H9 (cell line): Measurements from ENCODE around the gene ERBIN. TPM values are rescaled to one million over a fixed set of nuclear protein-coding genes. Genes with fewer than 3 reads are reported as not detected.

Experiments used
- DNase-seq: peaks from one replicate; pipeline ENCODE4 v3.0.0-alpha.2; 2017
- H2AFZ ChIP-seq: one replicate; pipeline ENCODE4 v1.6.1; 2013; ENCODE audit warnings: mild to moderate bottlenecking, low read length, control low read depth, moderate library complexity
- H2AK5ac ChIP-seq: 2 replicates; pipeline ENCODE4 v1.6.1; 2013; ENCODE audit warnings: low read length, control low read depth, mixed read lengths; ENCODE audit not compliant: insufficient read length
- H2BK120ac ChIP-seq: one replicate; pipeline ENCODE4 v1.6.1; 2013; ENCODE audit warnings: low read depth, mild to moderate bottlenecking, low read length, control low read depth, inconsistent platforms; ENCODE audit not compliant: poor library complexity, severe bottlenecking
- H2BK12ac ChIP-seq: 2 replicates; pipeline ENCODE4 v1.6.1; 2013; ENCODE audit warnings: low read length, control low read depth, mixed read lengths, low read depth; ENCODE audit not compliant: insufficient read length
- H2BK15ac ChIP-seq: 2 replicates; pipeline ENCODE4 v1.6.1; 2013; ENCODE audit warnings: low read depth, low read length, control low read depth
- H2BK20ac ChIP-seq: one replicate; pipeline ENCODE4 v1.6.1; 2013; ENCODE audit warnings: low read depth, mild to moderate bottlenecking, low read length, control low read depth, inconsistent platforms; ENCODE audit not compliant: poor library complexity, severe bottlenecking
- H2BK5ac ChIP-seq: 2 replicates; pipeline ENCODE4 v1.6.1; 2013; ENCODE audit warnings: low read length, control low read depth, mixed read lengths; ENCODE audit not compliant: insufficient read length
- H3K14ac ChIP-seq: 2 replicates; pipeline ENCODE4 v1.6.1; 2013; ENCODE audit warnings: low read length, control low read depth; ENCODE audit not compliant: insufficient read depth
- H3K18ac ChIP-seq: 2 replicates; pipeline ENCODE4 v1.6.1; 2013; ENCODE audit warnings: low read depth, mild to moderate bottlenecking, mixed read lengths, low read length, control low read depth; ENCODE audit not compliant: insufficient read length
- H3K23ac ChIP-seq: 2 replicates; pipeline ENCODE4 v1.6.1; 2013; ENCODE audit warnings: low read length, control low read depth, mixed read lengths, low read depth; ENCODE audit not compliant: insufficient read length
- H3K23me2 ChIP-seq: 2 replicates; pipeline ENCODE4 v1.6.1; 2013; ENCODE audit warnings: low read depth, mild to moderate bottlenecking, mixed read lengths, low read length, control low read depth; ENCODE audit not compliant: insufficient read length, poor library complexity, severe bottlenecking
- H3K27ac ChIP-seq: 2 replicates; pipeline ENCODE4 v1.5.1; 2013; ENCODE audit warnings: low read length, control low read depth, mixed read lengths, low read depth; ENCODE audit not compliant: insufficient read length
- H3K27me3 ChIP-seq: 2 replicates; pipeline ENCODE4 v1.6.1; 2013; ENCODE audit warnings: low read length, control low read depth, inconsistent platforms; ENCODE audit not compliant: insufficient read depth
- H3K4ac ChIP-seq: 2 replicates; pipeline ENCODE4 v1.6.1; 2013; ENCODE audit warnings: low read depth, mild to moderate bottlenecking, control low read depth, inconsistent platforms, low read length, moderate library complexity
- H3K4me1 ChIP-seq: 2 replicates; pipeline ENCODE4 v1.6.1; 2013; ENCODE audit warnings: low read length, control low read depth, inconsistent platforms; ENCODE audit not compliant: insufficient read depth
- H3K4me2 ChIP-seq: 2 replicates; pipeline ENCODE4 v1.6.1; 2013; ENCODE audit warnings: low read length, control low read depth, mixed read lengths; ENCODE audit not compliant: insufficient read length, insufficient read depth
- H3K56ac ChIP-seq: 2 replicates; pipeline ENCODE4 v1.6.1; 2013; ENCODE audit warnings: low read depth, mild to moderate bottlenecking, mixed read lengths, low read length, control low read depth; ENCODE audit not compliant: insufficient read length
- H3K79me1 ChIP-seq: 2 replicates; pipeline ENCODE4 v1.6.1; 2013; ENCODE audit warnings: low read depth, mild to moderate bottlenecking, moderate library complexity, low read length, control low read depth, inconsistent platforms; ENCODE audit not compliant: insufficient read depth, poor library complexity, severe bottlenecking
- H3K79me2 ChIP-seq: 2 replicates; pipeline ENCODE4 v1.6.1; 2013; ENCODE audit warnings: low read length, control low read depth, inconsistent platforms; ENCODE audit not compliant: insufficient read depth
- H3K9ac ChIP-seq: 2 replicates; pipeline ENCODE4 v1.6.1; 2013; ENCODE audit warnings: low read length, control low read depth, mixed read lengths; ENCODE audit not compliant: insufficient read length; ENCODE audit errors: extremely low read depth
- H3K9me3 ChIP-seq: one replicate; pipeline ENCODE4 v1.6.1; 2013; ENCODE audit warnings: low read depth, low read length, inconsistent platforms; ENCODE audit not compliant: control insufficient read depth
- H3T11ph ChIP-seq: one replicate; pipeline ENCODE4 v1.6.1; 2013; ENCODE audit warnings: mild to moderate bottlenecking, low read length, control low read depth, inconsistent platforms
- H4K20me1 ChIP-seq: one replicate; pipeline ENCODE4 v1.6.1; 2013; ENCODE audit not compliant: control insufficient read depth, insufficient read length, insufficient read depth
- H4K5ac ChIP-seq: 2 replicates; pipeline ENCODE4 v1.6.1; 2013; ENCODE audit warnings: low read depth, mild to moderate bottlenecking, mixed read lengths, low read length, control low read depth; ENCODE audit not compliant: insufficient read length
- H4K8ac ChIP-seq: replicated peaks from 2 replicates; pipeline ENCODE4 v1.6.1; 2013; ENCODE audit warnings: low read length, control low read depth, mixed read lengths, low read depth; ENCODE audit not compliant: insufficient read length
- H4K91ac ChIP-seq: 2 replicates; pipeline ENCODE4 v1.6.1; 2013; ENCODE audit warnings: low read depth, mild to moderate bottlenecking, moderate library complexity, mixed read lengths, low read length, control low read depth; ENCODE audit not compliant: insufficient read length
- H3K27ac Mint-ChIP-seq, 3 experiments: 2 replicates in 2 of 3; 3 replicates in 1 of 3; pipeline ENCODE4 v1.8.0; 2020 to 2021; ENCODE audit warnings: mixed read lengths in 3 of 3, mild to moderate bottlenecking in 1 of 3, moderate library complexity in 1 of 3
- H3K27me3 Mint-ChIP-seq: 2 replicates; pipeline ENCODE4 v1.8.0; 2021; ENCODE audit warnings: low read depth, mild to moderate bottlenecking, moderate library complexity, mixed read lengths
- H3K36me3 Mint-ChIP-seq, 3 experiments: 2 replicates in 2 of 3; 3 replicates in 1 of 3; pipeline ENCODE4 v1.8.0; 2020 to 2021; ENCODE audit warnings: low read depth in 3 of 3, mixed read lengths in 3 of 3; ENCODE audit not compliant: insufficient read depth in 1 of 3
- H3K4me1 Mint-ChIP-seq, 2 experiments: 2 replicates each; pipeline ENCODE4 v1.8.0; 2020; ENCODE audit warnings: mixed read lengths in 2 of 2
- H3K4me3 Mint-ChIP-seq, 2 experiments: 2 replicates in 1 of 2; 3 replicates in 1 of 2; pipeline ENCODE4 v1.8.0; 2020 to 2021; ENCODE audit warnings: mild to moderate bottlenecking in 2 of 2, mixed read lengths in 2 of 2, moderate library complexity in 1 of 2
- H3K9me3 Mint-ChIP-seq, 2 experiments: 2 replicates in 1 of 2; 3 replicates in 1 of 2; pipeline ENCODE4 v1.8.0; 2020; ENCODE audit warnings: mild to moderate bottlenecking in 2 of 2, mixed read lengths in 2 of 2, moderate library complexity in 1 of 2
- WGBS: extraction: QIAGEN DNeasy Blood & Tissue Kit; methylation state at CpG from one replicate; pipeline ENCODE4 v1.1.7; 2013; ENCODE audit warnings: missing lambda C conversion rate, low lambda C conversion rate, mixed read lengths; ENCODE audit not compliant: insufficient read length; ENCODE audit errors: extremely low coverage; 5-methylcytosine and 5-hydroxymethylcytosine counted together
- total RNA-seq: library from RNA; stranded (reverse); gene quantifications from 2 replicates; pipeline ENCODE4 v1.2.1, GENCODE V29; 2021
- TF ChIP-seq, protein P1 (sequence below): fragments of 200-600 bp; sonication (generic); conservative IDR thresholded peaks from 3 replicates; pipeline ENCODE4 v1.8.0; 2021; ENCODE audit warnings: antibody characterized with exemption, mild to moderate bottlenecking

ERBIN gene
- total RNA-seq, 1 experiment from 2014 or later, result 42.9 TPM

DNA sequence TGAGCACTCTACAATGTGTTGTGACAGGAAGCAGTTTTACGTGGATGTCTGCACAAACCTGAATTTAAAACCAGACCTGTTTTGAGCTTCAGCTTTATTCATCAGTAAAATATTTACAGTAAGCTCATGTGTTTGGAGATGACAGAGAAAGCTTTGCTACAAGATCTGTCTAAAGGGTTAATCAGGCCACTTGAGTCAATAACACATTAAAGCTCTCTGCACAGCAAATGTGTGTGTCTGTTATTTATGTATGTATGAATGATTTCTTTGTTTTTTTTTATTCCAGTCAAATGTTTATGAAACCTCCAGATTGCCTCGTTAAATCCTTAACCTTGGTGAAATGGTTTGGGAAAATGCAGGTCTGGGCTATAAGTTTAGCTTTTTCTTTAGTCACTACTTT, 140.5 kb downstream of the ERBIN start:
- Histone ChIP-seq H3K4me2 (no peak overlapping the region), H3K9ac (no peak overlapping the region), H2BK15ac (no peak overlapping the region), H2BK20ac (no peak overlapping the region), H3K27ac (no peak overlapping the region), H3K4me1 (no peaks in the 10 kb centered on the region), H3K4ac (no peak overlapping the region), H4K20me1 (no peaks in the 10 kb centered on the region), H3K23ac (no peak overlapping the region), H4K91ac (no peak overlapping the region), H2AK5ac (no peak overlapping the region), H2BK5ac (no peak overlapping the region), H3K18ac (no peak overlapping the region), H3K9me3 (no peaks in the 10 kb centered on the region), H4K8ac (no peak overlapping the region), H4K5ac (no peak overlapping the region), H2BK120ac (no peak overlapping the region), H3K56ac (no peak overlapping the region), H3T11ph (no peak overlapping the region), H2AFZ (no peak overlapping the region), H3K27me3 (no peaks in the 10 kb centered on the region), H3K79me2 (0 out of 2 replicates have a peak, but pooled peaks cover 1% of the 10 kb centered on the region), H3K14ac (no peak overlapping the region), H2BK12ac (no peak overlapping the region), H3K79me1 (no peaks in the 10 kb centered on the region), H3K23me2 (no peaks in the 10 kb centered on the region)
- TF ChIP-seq, protein P1, sequence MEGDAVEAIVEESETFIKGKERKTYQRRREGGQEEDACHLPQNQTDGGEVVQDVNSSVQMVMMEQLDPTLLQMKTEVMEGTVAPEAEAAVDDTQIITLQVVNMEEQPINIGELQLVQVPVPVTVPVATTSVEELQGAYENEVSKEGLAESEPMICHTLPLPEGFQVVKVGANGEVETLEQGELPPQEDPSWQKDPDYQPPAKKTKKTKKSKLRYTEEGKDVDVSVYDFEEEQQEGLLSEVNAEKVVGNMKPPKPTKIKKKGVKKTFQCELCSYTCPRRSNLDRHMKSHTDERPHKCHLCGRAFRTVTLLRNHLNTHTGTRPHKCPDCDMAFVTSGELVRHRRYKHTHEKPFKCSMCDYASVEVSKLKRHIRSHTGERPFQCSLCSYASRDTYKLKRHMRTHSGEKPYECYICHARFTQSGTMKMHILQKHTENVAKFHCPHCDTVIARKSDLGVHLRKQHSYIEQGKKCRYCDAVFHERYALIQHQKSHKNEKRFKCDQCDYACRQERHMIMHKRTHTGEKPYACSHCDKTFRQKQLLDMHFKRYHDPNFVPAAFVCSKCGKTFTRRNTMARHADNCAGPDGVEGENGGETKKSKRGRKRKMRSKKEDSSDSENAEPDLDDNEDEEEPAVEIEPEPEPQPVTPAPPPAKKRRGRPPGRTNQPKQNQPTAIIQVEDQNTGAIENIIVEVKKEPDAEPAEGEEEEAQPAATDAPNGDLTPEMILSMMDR, result no peak
- no peaks in the 10 kb centered on the region for H3K4me1 Mint-ChIP-seq
- no peaks in the 10 kb centered on the region for H3K27me3 Mint-ChIP-seq
- no CpG with 5 or more reads among the region's 2 CpGs for WGBS
- no peak overlapping the region for H3K27ac Mint-ChIP-seq
- no peak for DNase-seq
- H3K36me3 Mint-ChIP-seq, result peaks cover 19 to 44% (median 39%) of the 10 kb centered on the region in 3 experiments
- H3K9me3 Mint-ChIP-seq, result peaks cover 15 to 16% of the 10 kb centered on the region in 2 experiments
- no peak overlapping the region for H3K4me3 Mint-ChIP-seq
